Thoracic aorta (tissue), 2 donors: ENCODE measurements around the gene TAF11L13. TPM values are rescaled to one million over a fixed set of nuclear protein-coding genes. Genes with fewer than 3 reads are reported as not detected.

ENCODE experiments used
- ATAC-seq: fragments of 150-250 bp; one replicate; pipeline ENCODE4 v1.8.0; 2017; ENCODE audit warnings: low read depth; ENCODE audit not compliant: insufficient number of reproducible peaks, low FRiP score
- DNase-seq: peaks from one replicate; pipeline ENCODE4 v3.0.0-alpha.2; 2020; ENCODE audit warnings: low spot score
- H3K27ac ChIP-seq, 2 donors: fragments of 200-600 bp; sonication (generic); 1 replicate in 1 of 2; 2 replicates in 1 of 2; pipeline ENCODE4 v1.5.1; 2016; ENCODE audit warnings: mild to moderate bottlenecking in 2 of 2, moderate library complexity in 2 of 2
- H3K27me3 ChIP-seq: fragments of 200-600 bp; sonication (generic); replicated peaks from 2 replicates; pipeline ENCODE4 v1.6.0; 2016; ENCODE audit warnings: mild to moderate bottlenecking; ENCODE audit not compliant: insufficient read depth
- H3K36me3 ChIP-seq: fragments of 200-600 bp; sonication (generic); one replicate; pipeline ENCODE4 v1.5.1; 2016
- H3K4me1 ChIP-seq, 2 donors: fragments of 200-600 bp; sonication (generic); 1 replicate in 1 of 2; 2 replicates in 1 of 2; pipeline versions ENCODE4 v1.5.1 to v1.6.0; 2016; ENCODE audit warnings: low read depth in 2 of 2, mild to moderate bottlenecking in 1 of 2; ENCODE audit not compliant: control insufficient read depth in 1 of 2
- H3K4me3 ChIP-seq: fragments of 200-600 bp; sonication (generic); 2 replicates; pipeline ENCODE4 v1.5.1; 2016; ENCODE audit warnings: mild to moderate bottlenecking
- H3K9me3 ChIP-seq: fragments of 200-600 bp; sonication (generic); 2 replicates; pipeline ENCODE4 v1.5.1; 2016
- total RNA-seq, 2 donors: library from RNA; depleted of rRNA; stranded (reverse); fragments of >200 nt; gene quantifications; one replicate each; pipeline versions ENCODE4 v1.1.0 to v1.2.3, GENCODE V29; 2016
- TF ChIP-seq, protein P1 (sequence below): fragments of 200-600 bp; sonication (generic); IDR thresholded peaks from one replicate; pipeline ENCODE4 v1.5.1; 2019; ENCODE audit warnings: antibody characterized with exemption

The TAF11L13 gene
- total RNA-seq, 2 donors from 2014 or later, result not detected

GRCh38 chr5:17678751-17679324 lies 47.0 kb downstream of the TAF11L13 start:
- no peaks in the 10 kb centered on the region for H3K36me3 ChIP-seq
- TF ChIP-seq, protein P1, sequence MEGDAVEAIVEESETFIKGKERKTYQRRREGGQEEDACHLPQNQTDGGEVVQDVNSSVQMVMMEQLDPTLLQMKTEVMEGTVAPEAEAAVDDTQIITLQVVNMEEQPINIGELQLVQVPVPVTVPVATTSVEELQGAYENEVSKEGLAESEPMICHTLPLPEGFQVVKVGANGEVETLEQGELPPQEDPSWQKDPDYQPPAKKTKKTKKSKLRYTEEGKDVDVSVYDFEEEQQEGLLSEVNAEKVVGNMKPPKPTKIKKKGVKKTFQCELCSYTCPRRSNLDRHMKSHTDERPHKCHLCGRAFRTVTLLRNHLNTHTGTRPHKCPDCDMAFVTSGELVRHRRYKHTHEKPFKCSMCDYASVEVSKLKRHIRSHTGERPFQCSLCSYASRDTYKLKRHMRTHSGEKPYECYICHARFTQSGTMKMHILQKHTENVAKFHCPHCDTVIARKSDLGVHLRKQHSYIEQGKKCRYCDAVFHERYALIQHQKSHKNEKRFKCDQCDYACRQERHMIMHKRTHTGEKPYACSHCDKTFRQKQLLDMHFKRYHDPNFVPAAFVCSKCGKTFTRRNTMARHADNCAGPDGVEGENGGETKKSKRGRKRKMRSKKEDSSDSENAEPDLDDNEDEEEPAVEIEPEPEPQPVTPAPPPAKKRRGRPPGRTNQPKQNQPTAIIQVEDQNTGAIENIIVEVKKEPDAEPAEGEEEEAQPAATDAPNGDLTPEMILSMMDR, result no peak
- H3K27ac ChIP-seq, result no peak overlapping the region
- no peak overlapping the region for H3K4me3 ChIP-seq
- DNase-seq, result no peak
- no peaks in the 10 kb centered on the region for H3K27me3 ChIP-seq
- H3K4me1 ChIP-seq, result no peaks in the 10 kb centered on the region
- no peak for ATAC-seq
- no peaks in the 10 kb centered on the region for H3K9me3 ChIP-seq

DNA sequence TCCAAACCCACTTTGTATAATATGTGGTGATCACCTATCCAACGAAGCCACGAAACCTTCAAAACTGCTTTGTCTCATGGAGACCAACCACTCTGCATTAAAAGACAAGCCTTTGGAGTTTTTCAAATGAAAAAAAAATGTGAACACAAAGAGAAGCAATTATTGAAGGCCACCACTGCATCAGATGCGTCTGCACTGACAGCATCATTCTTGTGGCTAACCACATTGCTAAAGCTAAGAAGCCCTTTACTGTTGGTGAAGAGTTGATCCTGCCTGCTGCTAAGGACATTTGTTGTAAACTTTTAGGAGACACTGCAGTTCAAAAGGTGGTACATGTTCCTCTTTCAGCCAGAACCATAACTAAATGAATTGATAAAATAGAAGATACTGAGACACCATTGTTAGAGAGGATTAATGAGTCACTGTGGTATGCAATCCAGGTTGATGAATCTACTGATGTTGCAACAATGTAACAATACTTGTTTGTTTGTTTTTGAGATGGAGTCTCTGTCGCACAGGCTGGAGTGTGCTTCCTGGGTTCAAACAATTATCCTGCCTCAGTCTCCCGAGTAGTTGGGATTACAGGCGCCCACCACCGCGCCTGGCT lies 47.8 kb downstream of the TAF11L13 start:
- Histone ChIP-seq H3K27me3 (no peaks in the 10 kb centered on the region), H3K36me3 (no peaks in the 10 kb centered on the region), H3K4me3 (no peak overlapping the region), H3K9me3 (no peaks in the 10 kb centered on the region), H3K4me1 (no peaks in the 10 kb centered on the region), H3K27ac (no peak overlapping the region)
- ATAC-seq, result no peak
- TF ChIP-seq, protein P1, result no peak
- no peak for DNase-seq

DNA sequence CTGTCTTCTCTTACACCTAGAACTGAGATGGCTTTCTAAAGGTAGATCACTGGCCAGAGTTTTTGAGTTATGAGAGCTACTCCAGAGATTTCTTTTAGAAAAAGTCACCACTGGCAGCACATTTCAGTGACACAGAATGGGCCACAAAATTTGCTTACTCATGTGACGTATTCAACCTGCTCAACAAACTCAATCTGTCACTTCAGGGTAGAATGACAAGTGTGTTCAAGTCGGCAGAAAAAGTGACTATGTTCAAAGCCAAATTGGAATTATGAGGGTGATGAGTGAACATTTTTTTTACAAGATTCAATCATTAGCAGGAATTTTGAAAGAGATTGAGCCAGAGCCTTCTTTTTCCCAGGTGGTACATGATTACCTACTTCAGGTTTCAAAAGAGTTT lies 48.8 kb downstream of the TAF11L13 start:
- TF ChIP-seq, protein P1, result no peak
- Histone ChIP-seq H3K9me3 (no peaks in the 10 kb centered on the region), H3K27me3 (no peaks in the 10 kb centered on the region), H3K27ac (no peak overlapping the region), H3K36me3 (no peaks in the 10 kb centered on the region), H3K4me1 (no peaks in the 10 kb centered on the region), H3K4me3 (no peak overlapping the region)
- DNase-seq (no peak), ATAC-seq (no peak)

Other genes with a start within 250 kb of the TAF11L13 start
- not detected for gene TAF11L2, start 133.9 kb upstream of the TAF11L13 start, total RNA-seq
- gene TAF11L3, start 113.7 kb upstream of the TAF11L13 start, total RNA-seq, result not detected
- gene TAF11L4, start 110.3 kb upstream of the TAF11L13 start, total RNA-seq, result not detected
- not detected for gene TAF11L5, start 106.9 kb upstream of the TAF11L13 start, total RNA-seq
- not detected for gene TAF11L6, start 103.4 kb upstream of the TAF11L13 start, total RNA-seq
- gene TAF11L7, start 46.3 kb upstream of the TAF11L13 start, total RNA-seq, result not detected
- gene TAF11L8, start 41.1 kb upstream of the TAF11L13 start, total RNA-seq, result not detected
- gene TAF11L9, start 37.7 kb upstream of the TAF11L13 start, total RNA-seq, result not detected
- not detected for gene TAF11L10, start 34.3 kb upstream of the TAF11L13 start, total RNA-seq
- not detected for gene TAF11L11, start 27.9 kb upstream of the TAF11L13 start, total RNA-seq
- gene TAF11L12, start 21.7 kb upstream of the TAF11L13 start, total RNA-seq, result not detected
- not detected for gene TAF11L14, start 2.4 kb downstream of the TAF11L13 start, total RNA-seq